NCI-H2196 treated with DMSO at 0.1 percent for 48 hours (cell line): Measurements from ENCODE around the gene SPAG16.

Experiments
- DNase-seq: peaks from one replicate; lab custom pipeline; 2025; ENCODE audit not compliant: unreplicated experiment; lab: John Stamatoyannopoulos, UW

SPAG16 gene

DNA sequence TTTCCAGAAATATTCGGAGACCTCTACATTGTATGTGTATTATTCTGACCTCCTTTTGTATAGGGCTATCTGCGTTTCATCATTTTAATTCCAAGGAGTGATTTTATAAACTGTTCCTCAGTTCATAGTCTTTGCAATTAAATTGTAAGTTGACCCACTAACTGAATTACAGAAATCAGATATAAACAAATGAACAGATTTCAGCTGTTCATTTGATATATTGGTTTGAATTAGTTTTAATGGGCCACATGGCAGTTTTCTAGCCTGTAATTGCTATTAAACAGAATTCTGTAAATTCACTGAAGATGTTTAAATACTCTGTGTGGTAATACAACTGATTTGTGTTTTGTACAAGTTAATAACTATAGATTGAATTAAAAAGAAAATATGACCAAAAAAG lies 780.2 kb downstream of the SPAG16 start:
- no peak for DNase-seq

- no peak for DNase-seq
Measured at GRCh38 chr2:214066862-214067261, 782.6 kb downstream of the SPAG16 start.

- peak; percentile 19 for DNase-seq
Measured at GRCh38 chr2:214069254-214069653, 785.0 kb downstream of the SPAG16 start.

GRCh38 chr2:214075456-214075855 lies 791.2 kb downstream of the SPAG16 start:
- no peak for DNase-seq

- no peak for DNase-seq
Measured at GRCh38 chr2:214076527-214076926, 792.3 kb downstream of the SPAG16 start.

- DNase-seq = no peak
Measured at GRCh38 chr2:214077727-214078126, 793.5 kb downstream of the SPAG16 start.

- DNase-seq = no peak
Measured at GRCh38 chr2:214079032-214079431, 794.8 kb downstream of the SPAG16 start.

GRCh38 chr2:214088536-214088935 lies 804.3 kb downstream of the SPAG16 start:
- no peak for DNase-seq

GRCh38 chr2:214096208-214096715 lies 812.0 kb downstream of the SPAG16 start:
- DNase-seq = no peak

- DNase-seq = no peak
Measured at GRCh38 chr2:214098811-214099210, 814.5 kb downstream of the SPAG16 start.

- DNase-seq = no peak
Measured at GRCh38 chr2:214100488-214100887, 816.2 kb downstream of the SPAG16 start.

DNA sequence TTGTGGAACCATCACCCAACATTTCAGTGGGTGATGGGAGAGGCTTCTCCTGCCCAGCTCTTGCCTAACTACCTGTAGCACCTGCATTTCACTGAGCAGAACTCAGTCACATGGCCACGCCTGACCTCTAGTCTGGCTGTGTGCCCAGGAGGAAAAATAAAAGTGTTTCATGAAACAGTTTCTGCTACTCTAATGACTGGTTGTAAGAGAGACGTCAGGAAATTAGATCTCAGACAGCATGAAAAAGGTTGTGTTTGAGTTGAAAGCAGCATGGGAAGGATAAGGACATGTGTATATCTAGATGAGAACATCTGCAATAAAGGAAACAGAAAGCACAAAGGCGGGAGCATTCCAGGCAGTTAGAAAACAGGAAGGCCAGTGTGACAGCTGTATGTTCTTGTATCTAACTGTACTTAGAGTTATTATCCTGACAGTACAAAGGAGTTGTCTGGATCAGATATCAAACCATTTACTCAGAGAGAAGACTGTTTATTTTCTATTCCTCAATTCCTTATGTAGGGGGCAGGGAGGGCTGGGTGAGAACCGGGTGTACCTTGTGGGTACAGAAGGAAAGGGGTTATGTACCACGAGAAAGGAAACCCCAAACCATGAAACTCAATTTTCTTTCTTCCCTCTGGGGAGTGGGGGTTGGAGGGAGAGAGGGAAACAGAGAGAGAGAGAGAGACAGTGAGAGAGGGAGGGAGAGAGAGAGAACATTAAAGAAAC lies 819.2 kb downstream of the SPAG16 start:
- peak; percentile 86 for DNase-seq

DNA sequence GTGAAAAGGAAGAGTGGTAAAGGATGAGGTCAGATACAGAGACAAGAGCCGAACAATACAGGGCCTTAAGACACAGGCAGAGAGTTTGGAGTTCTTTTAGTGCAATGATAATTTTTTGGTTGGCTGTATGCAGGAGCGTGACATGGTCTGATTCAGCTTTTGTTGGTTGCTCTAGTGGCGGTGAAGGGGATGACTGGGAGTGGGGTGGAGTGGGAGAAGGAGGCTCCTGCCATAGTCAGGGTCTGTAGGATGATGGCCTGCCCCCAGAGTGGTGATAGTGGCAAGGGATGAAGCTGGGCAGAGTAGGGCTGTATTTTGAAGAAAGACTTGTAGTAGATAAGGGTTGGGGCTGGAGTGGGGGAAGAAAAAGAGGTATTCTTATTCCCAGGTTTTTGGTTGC lies 820.0 kb downstream of the SPAG16 start:
- DNase-seq = peak; percentile 20

DNA sequence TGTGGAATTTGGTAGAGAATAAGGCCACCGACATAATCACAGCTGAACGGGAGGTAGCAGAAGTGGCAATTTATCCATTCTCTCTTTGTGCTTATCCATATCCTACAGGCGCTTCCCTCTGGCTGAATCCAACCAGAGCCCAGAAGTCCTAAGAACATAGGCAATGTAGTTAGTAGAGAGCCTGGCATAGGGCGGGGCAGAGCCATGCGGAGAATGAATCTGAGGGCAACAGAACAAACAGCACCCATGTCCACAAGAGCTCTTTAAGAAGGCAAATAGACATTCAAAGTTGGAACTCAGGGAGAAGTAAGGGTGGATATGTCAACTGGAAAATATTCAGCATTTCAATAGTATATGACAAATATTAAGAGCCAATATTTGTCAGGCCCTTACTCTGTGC lies 820.7 kb downstream of the SPAG16 start:
- DNase-seq = no peak

DNA sequence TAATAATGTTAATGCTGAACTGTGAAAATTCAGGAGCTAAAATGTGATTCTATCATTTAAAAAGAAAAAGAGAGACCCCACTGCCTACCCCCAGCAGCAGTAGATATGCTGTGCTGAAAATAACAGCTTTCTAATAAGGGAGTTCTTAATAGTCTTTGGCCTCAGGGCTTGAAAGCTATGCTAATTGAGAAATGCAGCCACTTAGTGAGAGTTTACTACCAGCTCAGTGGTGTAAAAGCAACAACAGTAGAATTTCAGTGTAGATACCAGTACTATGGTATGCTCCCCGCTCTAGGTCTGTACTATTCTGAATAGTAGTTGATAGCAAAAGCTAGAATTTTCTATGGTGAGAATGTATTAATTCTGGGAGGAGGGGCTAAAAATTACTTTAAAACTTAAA lies 823.5 kb downstream of the SPAG16 start:
- no peak for DNase-seq

GRCh38 chr2:214108598-214108997 lies 824.3 kb downstream of the SPAG16 start:
- DNase-seq = no peak

DNA sequence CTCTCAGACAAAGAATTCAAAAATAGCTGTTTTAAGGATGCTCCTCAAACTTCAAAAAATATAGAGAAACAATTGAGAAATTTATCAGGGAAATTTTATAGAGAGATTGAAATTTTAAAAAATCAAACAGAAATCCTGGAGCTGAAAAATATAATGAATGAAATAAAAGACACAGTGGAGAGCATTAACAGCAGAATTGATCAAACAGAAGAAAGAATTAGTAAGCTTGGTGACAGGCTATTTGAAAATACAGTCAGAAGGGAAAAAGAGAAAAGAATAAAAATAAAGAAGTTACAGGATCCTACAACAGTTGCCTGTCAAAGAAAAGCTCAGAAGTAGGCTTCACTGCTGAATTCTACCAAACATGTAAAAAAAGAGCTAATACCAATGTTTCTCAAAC lies 832.8 kb downstream of the SPAG16 start:
- no peak for DNase-seq

GRCh38 chr2:214126135-214126534 lies 841.9 kb downstream of the SPAG16 start:
- no peak for DNase-seq

- no peak for DNase-seq
Measured at GRCh38 chr2:214127170-214127569, 842.9 kb downstream of the SPAG16 start.

- no peak for DNase-seq
Measured at GRCh38 chr2:214127571-214127970, 843.3 kb downstream of the SPAG16 start.

GRCh38 chr2:214128040-214128439 lies 843.8 kb downstream of the SPAG16 start:
- no peak for DNase-seq

DNA sequence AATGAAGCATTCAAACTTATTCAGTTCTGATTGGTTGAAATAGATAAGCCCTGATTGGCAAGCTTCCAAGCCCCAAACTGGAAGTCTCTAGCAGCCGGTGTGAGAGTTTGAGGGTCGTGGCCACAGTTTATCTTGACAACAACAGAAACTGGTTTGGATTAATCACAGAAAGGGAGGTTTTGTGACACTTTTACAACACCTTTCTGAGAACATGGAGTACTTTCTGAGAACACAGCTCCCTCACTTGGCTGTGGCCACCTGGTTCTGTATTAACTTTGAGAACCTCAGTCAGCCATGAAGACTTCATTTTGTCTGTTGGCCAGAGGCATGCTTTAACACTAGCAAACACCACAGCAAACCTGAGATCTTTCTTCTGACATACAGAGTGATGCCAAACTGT lies 845.9 kb downstream of the SPAG16 start:
- DNase-seq = no peak

- no peak for DNase-seq
Measured at GRCh38 chr2:214135966-214136365, 851.7 kb downstream of the SPAG16 start.
